Stimulated activated CD8-positive, alpha-beta memory T cell treated with anti-CD3 and anti-CD28 coated beads, Interleukin-15, amount 100 ng/mL, for 24 hours (primary cell): Measurements from ENCODE around the gene CSTF1.
"Not testable (repeated sequence)": the region's sequence is repeated elsewhere in the genome, so short reads cannot be mapped to it uniquely, and the experiment has no call there.

ENCODE experiments used
- DNase-seq: peaks from one replicate; pipeline ENCODE4 v3.0.0-alpha.2; 2020; ENCODE audit warnings: low read depth

CSTF1 gene

GRCh38 chr20:56409521-56409920 lies 17.1 kb downstream of the CSTF1 start:
- no peak for DNase-seq

GRCh38 chr20:56409956-56410355 lies 17.5 kb downstream of the CSTF1 start:
- DNase-seq, result no peak

GRCh38 chr20:56411287-56411686 lies 18.8 kb downstream of the CSTF1 start:
- not testable (repeated sequence) for DNase-seq

- no peak for DNase-seq
Observed at GRCh38 chr20:56411759-56412472, 19.5 kb downstream of the CSTF1 start, which contains the start of gene CASS4. Gene CASS4, plus strand, starts transcription at chr20:56412260. Its CDS starts 199 bp downstream, at chr20:56412459.

GRCh38 chr20:56412473-56412790 lies 20.0 kb downstream of the CSTF1 start:
- DNase-seq, result no peak

GRCh38 chr20:56412949-56413348 lies 20.5 kb downstream of the CSTF1 start:
- DNase-seq, result no peak

- DNase-seq, result no peak
Observed at GRCh38 chr20:56414842-56415765, 22.7 kb downstream of the CSTF1 start.

- no peak for DNase-seq
Observed at GRCh38 chr20:56417402-56417801, 25.0 kb downstream of the CSTF1 start.

GRCh38 chr20:56417911-56418310 lies 25.5 kb downstream of the CSTF1 start:
- DNase-seq, result no peak

GRCh38 chr20:56418385-56418861 lies 26.0 kb downstream of the CSTF1 start:
- no peak for DNase-seq

GRCh38 chr20:56420028-56420427 lies 27.6 kb downstream of the CSTF1 start:
- DNase-seq, result no peak

GRCh38 chr20:56420940-56421688 lies 28.7 kb downstream of the CSTF1 start:
- no peak for DNase-seq

GRCh38 chr20:56422076-56422823 lies 29.8 kb downstream of the CSTF1 start:
- DNase-seq, result no peak

- DNase-seq, result no peak
Observed at GRCh38 chr20:56422824-56423189, 30.4 kb downstream of the CSTF1 start.

GRCh38 chr20:56423211-56423610 lies 30.8 kb downstream of the CSTF1 start:
- no peak for DNase-seq

- no peak for DNase-seq
Observed at GRCh38 chr20:56423886-56424285, 31.4 kb downstream of the CSTF1 start.

GRCh38 chr20:56424931-56425330 lies 32.5 kb downstream of the CSTF1 start:
- DNase-seq, result no peak

- no peak for DNase-seq
Observed at GRCh38 chr20:56426026-56426425, 33.6 kb downstream of the CSTF1 start.

- no peak for DNase-seq
Observed at GRCh38 chr20:56426926-56427325, 34.5 kb downstream of the CSTF1 start.

- no peak for DNase-seq
Observed at GRCh38 chr20:56427797-56428196, 35.4 kb downstream of the CSTF1 start.

- no peak for DNase-seq
Observed at GRCh38 chr20:56428410-56428809, 36.0 kb downstream of the CSTF1 start.

GRCh38 chr20:56428881-56429280 lies 36.4 kb downstream of the CSTF1 start:
- no peak for DNase-seq
